ENCODE data around the gene ANOS1. TPM values are rescaled to one million over a fixed set of nuclear protein-coding genes. Genes with fewer than 3 reads are reported as not detected.
"Not testable (repeated sequence)": the region's sequence is repeated elsewhere in the genome, so short reads cannot be mapped to it uniquely, and the experiment has no call there.

The ANOS1 gene, protein sequence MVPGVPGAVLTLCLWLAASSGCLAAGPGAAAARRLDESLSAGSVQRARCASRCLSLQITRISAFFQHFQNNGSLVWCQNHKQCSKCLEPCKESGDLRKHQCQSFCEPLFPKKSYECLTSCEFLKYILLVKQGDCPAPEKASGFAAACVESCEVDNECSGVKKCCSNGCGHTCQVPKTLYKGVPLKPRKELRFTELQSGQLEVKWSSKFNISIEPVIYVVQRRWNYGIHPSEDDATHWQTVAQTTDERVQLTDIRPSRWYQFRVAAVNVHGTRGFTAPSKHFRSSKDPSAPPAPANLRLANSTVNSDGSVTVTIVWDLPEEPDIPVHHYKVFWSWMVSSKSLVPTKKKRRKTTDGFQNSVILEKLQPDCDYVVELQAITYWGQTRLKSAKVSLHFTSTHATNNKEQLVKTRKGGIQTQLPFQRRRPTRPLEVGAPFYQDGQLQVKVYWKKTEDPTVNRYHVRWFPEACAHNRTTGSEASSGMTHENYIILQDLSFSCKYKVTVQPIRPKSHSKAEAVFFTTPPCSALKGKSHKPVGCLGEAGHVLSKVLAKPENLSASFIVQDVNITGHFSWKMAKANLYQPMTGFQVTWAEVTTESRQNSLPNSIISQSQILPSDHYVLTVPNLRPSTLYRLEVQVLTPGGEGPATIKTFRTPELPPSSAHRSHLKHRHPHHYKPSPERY
- total RNA-seq (10 to 100 TPM; 38.0 to 85.9 TPM), polyA plus RNA-seq (ENCODE audit: insufficient read length in 6 of 6) (10 to 100 TPM; 27.1 to 55.1 (median 41.8) TPM)
- long read RNA-seq, donor 1, full-length matches to known transcripts = 2 of 35 reads
- long read RNA-seq, donor 1, partial matches to known transcripts = 33 of 35 reads
- long read RNA-seq, donor 1, other reads (novel, unspliced or antisense) = 0 of 35 reads
- long read RNA-seq, donor 2, full-length matches to known transcripts = 6 of 36 reads
- long read RNA-seq, donor 2, partial matches to known transcripts = 30 of 36 reads
- long read RNA-seq, donor 2, other reads (novel, unspliced or antisense) = 0 of 36 reads
- long read RNA-seq, donor 3, full-length matches to known transcripts = 2 of 2 reads
- long read RNA-seq, donor 3, partial matches to known transcripts = 0 of 2 reads
- long read RNA-seq, donor 3, other reads (novel, unspliced or antisense) = 0 of 2 reads
- long read RNA-seq, donor 4, full-length matches to known transcripts = 3 of 24 reads
- long read RNA-seq, donor 4, partial matches to known transcripts = 5 of 24 reads
- long read RNA-seq, donor 4, other reads (novel, unspliced or antisense) = 16 of 24 reads
- long read RNA-seq, donor 5, full-length matches to known transcripts = 3 of 21 reads
- long read RNA-seq, donor 5, partial matches to known transcripts = 18 of 21 reads
- long read RNA-seq, donor 5, other reads (novel, unspliced or antisense) = 0 of 21 reads
- long read RNA-seq, donor 6, full-length matches to known transcripts = 1 of 1 reads
- long read RNA-seq, donor 6, partial matches to known transcripts = 0 of 1 reads
- long read RNA-seq, donor 6, other reads (novel, unspliced or antisense) = 0 of 1 reads
- long read RNA-seq, donor 7 = 0 reads
- long read RNA-seq, donor 8, full-length matches to known transcripts = 4 of 21 reads
- long read RNA-seq, donor 8, partial matches to known transcripts = 17 of 21 reads
- long read RNA-seq, donor 8, other reads (novel, unspliced or antisense) = 0 of 21 reads
- long read RNA-seq, donor 9 = 0 reads
- long read RNA-seq, donor 10, partial matches to known transcripts = 0 of 10 reads
- long read RNA-seq, donor 10, other reads (novel, unspliced or antisense) = 10 of 10 reads
- long read RNA-seq, donor 11, full-length matches to known transcripts = 11 of 92 reads
- long read RNA-seq, donor 11, partial matches to known transcripts = 81 of 92 reads
- long read RNA-seq, donor 11, other reads (novel, unspliced or antisense) = 0 of 92 reads
- long read RNA-seq, donor 12, full-length matches to known transcripts = 2 of 23 reads
- long read RNA-seq, donor 12, partial matches to known transcripts = 21 of 23 reads
- long read RNA-seq, donor 12, other reads (novel, unspliced or antisense) = 0 of 23 reads

DNA sequence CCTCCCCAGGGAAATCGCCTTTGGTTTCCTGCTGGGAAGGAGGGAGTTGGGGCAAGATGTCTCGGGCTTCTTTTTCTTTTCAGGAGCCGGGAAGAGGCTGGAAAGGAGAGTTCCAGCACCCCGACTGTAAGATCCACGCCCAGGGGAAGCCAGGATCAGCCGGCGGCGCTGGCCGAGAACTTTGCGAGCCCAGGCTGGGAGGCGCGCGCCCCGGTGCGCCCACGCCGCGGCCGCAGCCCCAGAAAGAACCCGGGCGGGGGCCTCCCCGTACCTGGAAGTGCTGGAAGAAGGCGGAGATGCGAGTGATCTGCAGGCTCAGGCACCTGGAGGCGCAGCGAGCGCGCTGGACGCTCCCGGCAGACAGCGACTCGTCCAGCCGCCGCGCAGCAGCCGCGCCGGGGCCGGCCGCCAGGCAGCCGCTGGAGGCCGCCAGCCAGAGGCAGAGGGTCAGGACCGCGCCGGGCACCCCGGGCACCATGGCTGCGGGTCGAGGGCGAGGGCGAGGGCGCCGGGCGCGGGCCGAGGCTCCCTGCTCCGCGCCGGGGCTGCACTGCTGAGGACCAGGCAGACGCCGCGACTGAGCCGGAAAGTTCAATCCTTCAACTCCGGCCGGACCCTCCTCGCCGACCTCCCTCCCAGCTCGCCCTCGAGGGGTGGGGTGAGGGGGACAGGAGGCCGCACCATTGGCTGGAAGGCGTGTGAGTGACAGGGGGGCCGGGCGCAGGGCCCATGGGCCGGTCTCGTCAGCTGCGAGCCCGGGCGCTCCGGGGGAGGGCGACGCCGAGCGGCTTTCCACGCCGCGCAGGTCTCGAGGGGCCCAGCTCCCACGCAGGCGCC, at the start of gene ANOS1:
TSS of gene ANOS1 (minus strand) at position 579 of the 837 bp plus-strand sequence. CDS start at position 478, 101 bp downstream.
- Histone ChIP-seq H3K4me1 (no peaks in the 10 kb centered on the region), H3K27me3 (peaks cover 21 to 28% of the 10 kb centered on the region in 2 donors), H3K27ac (peak within 1 kb of the TSS; percentile 45 to 53), H3K4me3 (peak within 1 kb of the TSS; percentile 40 to 43), H3K9me3 (no peaks in the 10 kb centered on the region), H3K36me3 (no peaks in the 10 kb centered on the region)
- ATAC-seq = peak; percentile 96
- TF ChIP-seq, protein P1, sequence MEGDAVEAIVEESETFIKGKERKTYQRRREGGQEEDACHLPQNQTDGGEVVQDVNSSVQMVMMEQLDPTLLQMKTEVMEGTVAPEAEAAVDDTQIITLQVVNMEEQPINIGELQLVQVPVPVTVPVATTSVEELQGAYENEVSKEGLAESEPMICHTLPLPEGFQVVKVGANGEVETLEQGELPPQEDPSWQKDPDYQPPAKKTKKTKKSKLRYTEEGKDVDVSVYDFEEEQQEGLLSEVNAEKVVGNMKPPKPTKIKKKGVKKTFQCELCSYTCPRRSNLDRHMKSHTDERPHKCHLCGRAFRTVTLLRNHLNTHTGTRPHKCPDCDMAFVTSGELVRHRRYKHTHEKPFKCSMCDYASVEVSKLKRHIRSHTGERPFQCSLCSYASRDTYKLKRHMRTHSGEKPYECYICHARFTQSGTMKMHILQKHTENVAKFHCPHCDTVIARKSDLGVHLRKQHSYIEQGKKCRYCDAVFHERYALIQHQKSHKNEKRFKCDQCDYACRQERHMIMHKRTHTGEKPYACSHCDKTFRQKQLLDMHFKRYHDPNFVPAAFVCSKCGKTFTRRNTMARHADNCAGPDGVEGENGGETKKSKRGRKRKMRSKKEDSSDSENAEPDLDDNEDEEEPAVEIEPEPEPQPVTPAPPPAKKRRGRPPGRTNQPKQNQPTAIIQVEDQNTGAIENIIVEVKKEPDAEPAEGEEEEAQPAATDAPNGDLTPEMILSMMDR (IDR thresholded peaks at IDR 0.05) = no peak
- intact Hi-C loops (cut with DNase I) = no loop called here
- DNase-seq = peak; percentile 51 to 85 (median 79)

DNA sequence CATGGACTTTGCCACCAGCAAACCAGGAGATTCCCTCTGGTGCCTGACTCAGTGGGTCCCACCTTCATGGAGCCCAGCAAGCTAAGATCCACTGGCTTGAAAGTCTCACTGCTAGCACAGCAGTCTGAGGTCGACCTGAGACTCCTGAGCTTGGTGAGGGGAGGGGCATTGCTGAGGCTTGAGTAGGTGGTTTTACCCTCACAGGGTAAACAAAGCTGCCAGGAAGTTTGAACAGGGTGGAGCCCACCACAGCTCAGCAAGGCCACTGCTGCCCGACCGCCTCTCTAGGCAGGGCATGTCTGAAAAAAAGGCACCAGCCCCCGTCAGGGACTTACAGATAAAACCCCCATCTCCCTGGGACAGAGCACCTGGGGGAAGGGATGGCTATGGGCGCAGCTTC, 41.2 kb upstream of the ANOS1 start:
- Histone ChIP-seq H3K4me3 (no peak overlapping the region), H3K27ac (no peak overlapping the region), H3K9me3 (no peaks in the 10 kb centered on the region), H3K4me1 (no peaks in the 10 kb centered on the region), H3K27me3 (no peaks in the 10 kb centered on the region), H3K36me3 (no peaks in the 10 kb centered on the region)
- ATAC-seq (no peak), DNase-seq (no peak)
- intact Hi-C loops (cut with DNase I) = no loop called here
- TF ChIP-seq, protein P1 (IDR thresholded peaks at IDR 0.05) = no peak

DNA sequence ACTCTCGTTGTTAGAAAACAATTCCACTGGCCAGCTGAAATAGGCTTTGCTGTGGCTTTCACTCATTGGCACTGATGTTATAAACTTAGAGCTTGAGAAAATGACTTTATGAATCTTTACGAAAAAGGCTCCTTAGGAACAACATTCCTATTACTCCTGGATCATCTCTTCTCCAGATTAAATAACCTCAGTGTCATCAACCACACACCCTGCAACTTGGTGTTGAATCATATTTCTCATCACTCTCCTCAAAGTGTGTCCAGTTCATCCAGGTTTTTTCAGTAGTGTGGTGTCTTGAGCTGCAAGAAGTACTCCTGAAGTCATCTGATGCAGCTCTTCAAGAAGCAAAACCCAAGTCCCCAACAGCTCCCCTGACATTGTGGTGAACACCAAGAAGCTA, 28.1 kb upstream of the ANOS1 start:
- no peak overlapping the region for H3K4me3 ChIP-seq
- H3K4me1 ChIP-seq = no peaks in the 10 kb centered on the region
- ATAC-seq (no peak), DNase-seq (no peak)
- TF ChIP-seq, protein P1 (IDR thresholded peaks at IDR 0.05) = no peak
- no peaks in the 10 kb centered on the region for H3K9me3 ChIP-seq
- H3K36me3 ChIP-seq = no peaks in the 10 kb centered on the region
- H3K27me3 ChIP-seq = peaks cover 0 to 3% of the 10 kb centered on the region in 2 donors
- H3K27ac ChIP-seq = no peak overlapping the region
- intact Hi-C loops (cut with DNase I) = no loop called here

DNA sequence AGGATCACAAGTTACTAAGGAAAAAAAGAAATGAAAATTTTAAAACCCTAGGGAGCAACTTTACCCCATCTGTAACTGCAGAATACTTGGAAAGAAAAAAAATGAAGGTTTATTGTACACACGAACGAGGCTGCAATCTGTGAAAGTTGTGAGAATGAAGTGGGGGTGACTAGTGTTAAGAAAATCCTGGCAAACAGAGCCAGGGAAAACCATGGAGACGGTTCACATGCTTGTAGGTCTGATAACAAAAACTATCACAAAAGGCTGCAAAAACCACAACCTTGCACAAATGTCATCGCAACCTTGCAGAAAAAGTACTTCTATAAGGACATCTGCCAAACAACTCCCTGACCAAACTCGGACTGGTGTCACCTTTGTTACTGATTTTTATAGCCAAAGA, 26.8 kb upstream of the ANOS1 start:
- H3K27me3 ChIP-seq; H3K27ac ChIP-seq; H3K36me3 ChIP-seq; intact Hi-C loops (cut with DNase I); H3K9me3 ChIP-seq; H3K4me3 ChIP-seq; H3K4me1 ChIP-seq; ATAC-seq; DNase-seq: not testable (repeated sequence)

DNA sequence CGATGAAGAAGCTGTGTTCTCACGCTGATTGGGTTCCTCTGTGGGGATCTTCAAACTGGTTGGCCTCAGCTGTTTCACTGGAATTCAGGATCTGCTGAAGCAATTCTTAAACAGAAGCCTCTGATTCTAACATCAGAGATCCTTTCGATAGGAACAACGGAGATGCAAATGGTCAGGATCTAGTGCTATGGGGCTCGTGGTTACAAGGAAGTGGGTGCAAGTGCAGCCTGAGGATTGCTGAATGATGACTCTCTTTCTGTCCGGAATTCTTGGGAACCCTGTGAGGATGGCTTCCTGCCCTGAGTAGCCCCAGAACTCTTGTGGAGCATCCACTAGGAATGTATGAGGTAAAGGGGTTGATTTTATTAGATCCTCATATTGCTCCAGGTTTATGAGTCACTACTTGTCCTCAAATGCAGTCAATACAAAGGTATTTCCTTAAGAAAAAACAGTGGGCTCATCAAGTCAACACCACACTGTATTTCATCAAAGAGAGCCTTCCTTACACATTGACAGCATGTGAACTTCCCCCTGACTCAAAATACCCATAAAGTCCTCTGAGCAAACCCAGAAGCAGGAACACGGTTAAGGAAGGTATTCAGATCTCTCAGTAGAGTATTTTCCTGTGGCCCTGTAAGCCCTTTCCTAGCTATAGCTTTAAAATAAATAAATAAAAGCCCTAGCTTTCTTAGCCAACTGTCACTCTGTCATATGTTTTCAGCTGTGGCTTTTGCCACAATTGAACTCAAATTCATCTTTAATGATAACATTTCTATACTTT, 25.9 kb upstream of the ANOS1 start:
- H3K4me1 ChIP-seq; H3K36me3 ChIP-seq; intact Hi-C loops (cut with DNase I); H3K9me3 ChIP-seq; H3K27me3 ChIP-seq; H3K4me3 ChIP-seq; H3K27ac ChIP-seq; ATAC-seq; DNase-seq: not testable (repeated sequence)

Measured in left lung (tissue), 14 donors.